ENCODE data around the gene SKA1. TPM values are rescaled to one million over a fixed set of nuclear protein-coding genes. Genes with fewer than 3 reads are reported as not detected.

The SKA1 gene
- total RNA-seq, 1 donor from 2014 or later: 23.9 TPM

DNA sequence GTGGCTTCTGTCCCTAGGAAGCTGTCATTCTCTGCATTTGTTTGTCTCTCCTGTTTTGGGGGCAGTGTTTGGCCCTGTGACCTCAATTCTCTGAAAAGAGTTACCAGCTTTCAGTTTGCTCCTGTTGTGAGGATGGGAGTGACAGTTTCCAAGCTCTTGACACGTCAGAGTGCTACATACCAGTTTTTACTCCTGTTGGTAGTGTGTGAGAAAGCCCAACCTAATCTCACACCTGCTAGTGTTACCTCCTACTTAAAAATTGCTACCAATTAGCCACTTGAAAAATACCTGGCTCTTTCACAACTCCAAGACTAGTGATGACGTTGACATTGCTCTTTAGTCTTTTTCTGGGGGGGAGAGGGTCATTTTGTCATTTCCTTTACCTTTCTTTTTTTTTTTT lies 14.1 kb downstream of the SKA1 start:
- no peak overlapping the region for H3K4me3 ChIP-seq (ENCODE audit: low read depth, low read length)
- no peak for DNase-seq (ENCODE audit: low read depth)
- TF ChIP-seq, protein P1, sequence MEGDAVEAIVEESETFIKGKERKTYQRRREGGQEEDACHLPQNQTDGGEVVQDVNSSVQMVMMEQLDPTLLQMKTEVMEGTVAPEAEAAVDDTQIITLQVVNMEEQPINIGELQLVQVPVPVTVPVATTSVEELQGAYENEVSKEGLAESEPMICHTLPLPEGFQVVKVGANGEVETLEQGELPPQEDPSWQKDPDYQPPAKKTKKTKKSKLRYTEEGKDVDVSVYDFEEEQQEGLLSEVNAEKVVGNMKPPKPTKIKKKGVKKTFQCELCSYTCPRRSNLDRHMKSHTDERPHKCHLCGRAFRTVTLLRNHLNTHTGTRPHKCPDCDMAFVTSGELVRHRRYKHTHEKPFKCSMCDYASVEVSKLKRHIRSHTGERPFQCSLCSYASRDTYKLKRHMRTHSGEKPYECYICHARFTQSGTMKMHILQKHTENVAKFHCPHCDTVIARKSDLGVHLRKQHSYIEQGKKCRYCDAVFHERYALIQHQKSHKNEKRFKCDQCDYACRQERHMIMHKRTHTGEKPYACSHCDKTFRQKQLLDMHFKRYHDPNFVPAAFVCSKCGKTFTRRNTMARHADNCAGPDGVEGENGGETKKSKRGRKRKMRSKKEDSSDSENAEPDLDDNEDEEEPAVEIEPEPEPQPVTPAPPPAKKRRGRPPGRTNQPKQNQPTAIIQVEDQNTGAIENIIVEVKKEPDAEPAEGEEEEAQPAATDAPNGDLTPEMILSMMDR (conservative IDR thresholded peaks at IDR 0.05; ENCODE audit: low read depth, low read length): no peak

DNA sequence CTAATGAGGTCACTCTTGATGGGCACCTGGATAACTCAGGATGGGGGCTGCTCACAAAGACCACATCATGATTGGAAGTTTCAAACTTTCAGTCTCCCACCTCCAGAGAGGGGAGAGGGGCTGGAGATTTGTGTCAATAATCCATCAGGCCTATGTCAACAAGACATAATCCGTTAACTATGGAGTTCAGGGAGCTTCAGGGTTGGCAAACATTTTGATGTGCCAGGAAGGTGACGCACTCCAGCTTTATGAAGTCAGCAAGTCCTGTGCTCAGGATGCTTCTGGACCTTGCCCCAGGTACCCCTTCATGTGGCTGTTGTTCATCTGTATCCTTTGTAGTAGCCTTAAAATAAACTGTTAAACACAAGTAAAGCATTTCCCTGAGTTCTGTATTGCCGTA lies 19.0 kb downstream of the SKA1 start:
- DNase-seq (ENCODE audit: low read depth): no peak
- TF ChIP-seq, protein P1 (conservative IDR thresholded peaks at IDR 0.05; ENCODE audit: low read depth, low read length): no peak
- no peak overlapping the region for H3K4me3 ChIP-seq (ENCODE audit: low read depth, low read length)

DNA sequence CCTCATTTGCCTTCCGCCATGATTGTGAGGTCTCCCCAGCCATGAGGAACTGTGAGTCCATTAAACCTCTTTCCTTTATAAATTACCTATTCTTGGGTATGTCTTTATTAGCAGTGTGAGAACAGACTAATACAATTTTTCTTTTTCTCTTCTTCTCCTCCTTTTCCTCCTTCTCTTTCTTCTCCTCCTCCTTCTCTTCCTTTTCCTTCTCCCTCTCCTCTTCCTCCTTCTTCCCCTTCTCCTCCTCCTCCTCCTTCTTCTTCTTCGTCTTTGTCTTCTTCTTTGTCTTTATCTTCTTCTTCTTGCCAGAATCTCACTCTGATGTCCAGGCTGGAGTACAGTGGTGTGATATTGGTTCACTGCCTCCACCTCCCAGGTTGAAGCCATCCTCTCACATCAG lies 20.2 kb downstream of the SKA1 start:
- no peak for DNase-seq (ENCODE audit: low read depth)
- H3K4me3 ChIP-seq (ENCODE audit: low read depth, low read length): no peak overlapping the region
- TF ChIP-seq, protein P1 (conservative IDR thresholded peaks at IDR 0.05; ENCODE audit: low read depth, low read length): no peak

DNA sequence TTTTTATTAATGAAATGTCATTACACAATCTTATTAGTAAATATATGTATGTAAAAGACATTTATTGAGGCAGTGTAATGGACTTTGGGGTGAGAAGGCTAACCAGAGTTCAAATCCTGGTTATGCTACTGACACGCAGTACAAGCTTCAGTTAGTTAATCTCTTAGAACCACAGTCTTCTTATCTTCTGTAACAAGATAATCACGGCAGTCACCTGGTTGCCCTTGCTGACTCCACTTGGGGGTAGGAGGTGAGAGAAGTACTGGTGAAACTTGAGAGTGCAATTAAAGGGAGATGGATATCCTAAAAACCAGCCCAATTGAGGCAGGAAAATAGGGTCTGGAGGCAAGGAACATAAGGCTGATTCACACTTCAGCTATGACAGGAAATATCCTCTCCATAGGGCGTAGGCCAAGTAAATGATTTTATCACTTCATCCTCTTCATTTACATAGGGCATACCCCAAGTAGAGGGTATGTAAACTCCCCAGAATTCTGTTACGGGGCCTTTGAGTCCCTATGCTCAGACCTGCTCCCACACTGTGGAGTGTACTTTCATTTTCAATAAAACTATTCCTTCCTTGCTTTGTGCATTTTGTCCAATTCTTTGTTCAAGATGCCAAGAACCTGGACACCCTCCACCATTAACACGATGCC lies 21.3 kb downstream of the SKA1 start:
- TF ChIP-seq, protein P1 (conservative IDR thresholded peaks at IDR 0.05; ENCODE audit: low read depth, low read length): no peak
- no peak for DNase-seq (ENCODE audit: low read depth)
- H3K4me3 ChIP-seq (ENCODE audit: low read depth, low read length): no peak overlapping the region

DNA sequence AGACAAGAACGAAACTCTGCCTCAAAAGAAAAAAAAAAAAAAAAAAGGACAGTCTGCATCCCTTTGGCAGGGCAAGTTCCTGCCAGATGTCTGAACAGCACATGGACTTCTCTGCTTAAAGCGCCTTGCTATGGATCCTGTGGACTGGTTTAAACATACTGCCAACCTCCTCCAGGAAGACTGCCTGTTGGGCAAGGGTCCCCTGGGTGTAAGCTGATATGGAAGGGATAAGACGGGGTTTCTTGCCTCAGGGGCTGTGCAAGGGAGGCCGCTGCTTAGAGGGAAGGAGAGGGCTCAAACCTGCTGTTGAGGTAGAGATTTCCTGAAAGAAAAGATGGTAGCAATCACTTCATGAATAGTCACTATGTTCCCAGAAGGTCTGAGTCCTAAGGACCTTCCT lies 22.2 kb downstream of the SKA1 start:
- TF ChIP-seq, protein P1 (conservative IDR thresholded peaks at IDR 0.05; ENCODE audit: low read depth, low read length): no peak
- H3K4me3 ChIP-seq (ENCODE audit: low read depth, low read length): no peak overlapping the region
- no peak for DNase-seq (ENCODE audit: low read depth)

DNA sequence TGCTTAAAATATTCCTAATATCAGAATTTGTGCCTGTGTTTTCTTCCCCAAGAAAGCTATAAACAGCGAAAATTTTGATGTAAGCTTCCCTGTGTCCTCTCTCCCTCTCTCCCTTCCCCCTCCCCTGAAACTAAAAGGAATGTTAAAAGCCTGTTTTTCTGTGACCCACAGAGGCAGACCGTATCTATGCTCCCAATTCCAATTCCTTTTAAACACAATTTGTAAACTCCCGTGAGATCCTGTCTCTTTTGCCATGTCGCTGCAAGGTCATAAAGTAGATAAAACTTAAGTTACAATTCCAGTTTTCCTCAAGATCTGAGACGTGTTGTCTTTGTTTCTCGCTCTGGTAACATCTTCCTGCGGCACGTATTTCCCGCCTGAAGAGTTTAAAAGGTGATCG lies 23.3 kb downstream of the SKA1 start:
- no peak overlapping the region for H3K4me3 ChIP-seq (ENCODE audit: low read depth, low read length)
- no peak for DNase-seq (ENCODE audit: low read depth)
- TF ChIP-seq, protein P1 (conservative IDR thresholded peaks at IDR 0.05; ENCODE audit: low read depth, low read length): no peak

DNA sequence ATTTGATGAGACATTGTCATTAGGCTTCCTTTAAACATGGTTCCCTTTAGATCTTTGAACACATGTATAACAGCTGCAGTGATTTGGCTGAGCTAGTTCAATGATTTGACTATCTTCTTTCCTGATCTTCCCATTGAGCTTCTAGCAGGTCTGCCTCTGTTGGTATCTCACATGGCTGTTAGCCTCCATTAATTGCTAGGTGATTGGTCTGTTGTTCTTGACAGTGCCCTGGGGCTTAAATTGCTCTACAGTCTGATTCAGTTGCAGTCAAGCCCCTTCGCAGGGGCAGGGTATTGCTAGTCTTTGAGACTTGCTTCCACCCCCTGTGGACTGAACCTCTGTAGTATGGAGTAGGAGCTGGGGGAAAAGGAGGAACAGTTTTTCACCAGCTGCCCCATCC lies 24.1 kb downstream of the SKA1 start:
- DNase-seq (ENCODE audit: low read depth): no peak
- TF ChIP-seq, protein P1 (conservative IDR thresholded peaks at IDR 0.05; ENCODE audit: low read depth, low read length): no peak
- H3K4me3 ChIP-seq (ENCODE audit: low read depth, low read length): no peak overlapping the region

All from epithelial cell of proximal tubule (primary cell).